KOPT-K1 (cell line): ENCODE measurements around the gene OSBPL5.

ENCODE experiments used
- H3K27ac ChIP-seq: fragments of 200-600 bp; sonication (generic); 2 replicates; pipeline ENCODE4 v1.5.1; 2016; ENCODE audit warnings: antibody characterized with exemption, mild to moderate bottlenecking, low read depth, low read length; ENCODE audit not compliant: poor library complexity, severe bottlenecking
- H3K36me3 ChIP-seq: fragments of 200-600 bp; sonication (generic); 2 replicates; pipeline ENCODE4 v1.5.1; 2017; ENCODE audit warnings: antibody characterized with exemption, mild to moderate bottlenecking, low read length, moderate library complexity; ENCODE audit not compliant: insufficient read depth
- H3K9me3 ChIP-seq: fragments of 200-600 bp; sonication (generic); 2 replicates; pipeline ENCODE4 v1.5.1; 2017; ENCODE audit warnings: antibody characterized with exemption, low read length, mild to moderate bottlenecking; ENCODE audit not compliant: insufficient read depth, poor library complexity, severe bottlenecking

The OSBPL5 gene

GRCh38 chr11:3191586-3192324 is 26.6 kb upstream of the OSBPL5 start:
- H3K27ac ChIP-seq: no peak overlapping the region
- H3K36me3 ChIP-seq: no peaks in the 10 kb centered on the region
- no peaks in the 10 kb centered on the region for H3K9me3 ChIP-seq

GRCh38 chr11:3190600-3190999 is 25.5 kb upstream of the OSBPL5 start:
- H3K36me3 ChIP-seq: no peaks in the 10 kb centered on the region
- H3K27ac ChIP-seq: no peak overlapping the region

GRCh38 chr11:3189886-3190583 is 24.9 kb upstream of the OSBPL5 start:
- Histone ChIP-seq H3K27ac (no peak overlapping the region), H3K36me3 (no peaks in the 10 kb centered on the region), H3K9me3 (no peaks in the 10 kb centered on the region)

More at GRCh38 chr11:3190600-3190999, 25.5 kb upstream of the OSBPL5 start:
- H3K9me3 ChIP-seq: no peaks in the 10 kb centered on the region

- Histone ChIP-seq H3K27ac (no peak overlapping the region), H3K36me3 (no peaks in the 10 kb centered on the region), H3K9me3 (no peaks in the 10 kb centered on the region)
Measured at GRCh38 chr11:3189196-3189843, 24.2 kb upstream of the OSBPL5 start.

- no peaks in the 10 kb centered on the region for H3K36me3 ChIP-seq
Measured at GRCh38 chr11:3188496-3189195, 23.5 kb upstream of the OSBPL5 start.

GRCh38 chr11:3186166-3186953 is 21.2 kb upstream of the OSBPL5 start:
- no peaks in the 10 kb centered on the region for H3K36me3 ChIP-seq
- H3K9me3 ChIP-seq: no peaks in the 10 kb centered on the region
- H3K27ac ChIP-seq: no peak overlapping the region

More at GRCh38 chr11:3188496-3189195, 23.5 kb upstream of the OSBPL5 start:
- no peaks in the 10 kb centered on the region for H3K9me3 ChIP-seq
- H3K27ac ChIP-seq: no peak overlapping the region

- Histone ChIP-seq H3K9me3 (peaks cover 12% of the 10 kb centered on the region), H3K36me3 (no peaks in the 10 kb centered on the region), H3K27ac (no peak overlapping the region)
Measured at GRCh38 chr11:3184732-3185347, 19.7 kb upstream of the OSBPL5 start.

GRCh38 chr11:3183523-3183922 is 18.4 kb upstream of the OSBPL5 start:
- peaks cover 14% of the 10 kb centered on the region for H3K9me3 ChIP-seq
- H3K36me3 ChIP-seq: no peaks in the 10 kb centered on the region

GRCh38 chr11:3182462-3182852 is 17.3 kb upstream of the OSBPL5 start:
- H3K27ac ChIP-seq: no peak overlapping the region
- no peaks in the 10 kb centered on the region for H3K36me3 ChIP-seq
- peaks cover 14% of the 10 kb centered on the region for H3K9me3 ChIP-seq

More at GRCh38 chr11:3183523-3183922, 18.4 kb upstream of the OSBPL5 start:
- no peak overlapping the region for H3K27ac ChIP-seq

GRCh38 chr11:3181725-3182461 is 16.8 kb upstream of the OSBPL5 start:
- Histone ChIP-seq H3K9me3 (peaks cover 20% of the 10 kb centered on the region), H3K36me3 (no peaks in the 10 kb centered on the region), H3K27ac (no peak overlapping the region)

GRCh38 chr11:3180869-3181268 is 15.8 kb upstream of the OSBPL5 start:
- Histone ChIP-seq H3K27ac (no peak overlapping the region), H3K36me3 (no peaks in the 10 kb centered on the region), H3K9me3 (peaks cover 30% of the 10 kb centered on the region)

GRCh38 chr11:3178349-3178748 is 13.2 kb upstream of the OSBPL5 start:
- Histone ChIP-seq H3K9me3 (peaks cover 36% of the 10 kb centered on the region), H3K36me3 (no peaks in the 10 kb centered on the region), H3K27ac (no peak overlapping the region)

GRCh38 chr11:3177931-3178330 is 12.8 kb upstream of the OSBPL5 start:
- Histone ChIP-seq H3K36me3 (no peaks in the 10 kb centered on the region), H3K27ac (no peak overlapping the region), H3K9me3 (peaks cover 36% of the 10 kb centered on the region)
